ENCODE data around the gene DNAJA1.

DNA sequence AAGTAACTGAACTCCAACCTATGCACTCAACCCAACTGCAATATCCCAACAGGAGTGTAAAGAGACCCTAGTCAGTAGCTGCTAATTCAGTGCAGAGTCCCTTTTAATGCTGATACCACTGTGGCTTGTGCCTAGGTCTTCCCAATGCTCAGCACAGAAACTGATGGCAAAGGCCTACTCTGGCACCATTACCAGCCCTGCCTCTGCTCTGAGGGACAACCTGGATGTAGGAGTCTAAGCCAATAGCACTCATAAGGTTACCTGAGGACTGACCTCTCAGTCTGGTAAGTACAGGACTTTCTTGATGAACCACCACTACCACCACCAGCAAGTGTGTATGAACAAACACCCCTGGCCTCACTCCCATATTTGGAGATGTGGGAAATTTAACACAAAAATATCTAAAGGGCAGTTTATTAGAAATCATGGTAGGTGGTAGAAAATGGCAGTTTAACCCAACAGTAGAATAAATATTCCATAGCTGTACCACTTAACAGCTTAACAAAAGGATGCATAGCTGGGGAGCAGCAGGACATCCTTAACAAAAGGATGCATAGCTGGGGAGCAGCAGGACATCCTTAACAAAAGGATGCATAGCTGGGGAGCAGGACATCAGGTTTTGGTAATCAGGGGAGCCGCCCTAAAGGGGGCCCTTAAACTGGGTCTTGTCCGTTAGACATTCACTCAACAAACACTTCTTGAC is 11.0 kb upstream of the DNAJA1 start:
- TF ChIP-seq CTCF (IDR thresholded peaks at IDR 0.05) (no peak), POLR2A (IDR thresholded peaks at IDR 0.05) (no peak)
